ENCODE results near the gene SNX10. TPM values are rescaled to one million over a fixed set of nuclear protein-coding genes. Genes with fewer than 3 reads are reported as not detected.

The SNX10 gene
- total RNA-seq, 2 donors from 2014 or later, result 0.96 to 3.3 TPM

DNA sequence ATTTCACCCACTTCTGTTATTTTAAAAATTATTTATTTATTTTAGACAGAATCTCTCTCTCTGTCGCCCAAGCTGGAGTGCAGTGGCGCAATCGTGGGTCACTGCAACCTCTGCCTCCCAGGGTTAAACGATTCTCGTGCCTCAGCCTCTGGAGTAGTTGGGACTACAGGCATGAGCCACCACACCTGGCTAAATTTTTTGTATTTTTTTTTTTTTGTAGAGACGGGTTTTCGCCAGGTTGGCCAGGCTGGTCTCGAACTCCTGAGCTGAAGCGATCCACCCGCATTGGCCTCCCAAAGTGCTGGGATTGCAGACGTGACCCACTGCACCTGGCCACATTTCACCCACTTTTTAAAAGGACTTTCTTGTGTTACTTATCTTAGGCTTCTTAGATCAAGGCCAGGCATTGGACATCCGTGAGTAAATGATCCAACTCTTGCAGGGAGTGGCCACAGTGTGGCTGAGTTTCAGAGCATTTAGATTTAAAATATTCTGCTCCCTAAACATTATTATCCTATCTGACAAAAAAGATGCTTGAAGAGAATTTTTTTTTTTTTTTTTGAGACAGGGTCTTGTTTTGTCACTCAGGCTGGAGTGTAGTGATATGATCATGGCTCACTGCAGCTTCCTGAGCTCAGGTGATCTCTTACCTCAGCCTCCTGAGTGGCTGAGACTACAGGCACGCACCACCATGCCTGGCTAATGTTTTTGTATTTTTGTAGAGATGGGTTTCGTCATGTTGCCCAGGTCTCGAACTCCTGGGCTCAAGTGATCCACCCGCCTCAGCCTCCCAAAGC lies 14.4 kb downstream of the SNX10 start:
- TF ChIP-seq, protein P1, sequence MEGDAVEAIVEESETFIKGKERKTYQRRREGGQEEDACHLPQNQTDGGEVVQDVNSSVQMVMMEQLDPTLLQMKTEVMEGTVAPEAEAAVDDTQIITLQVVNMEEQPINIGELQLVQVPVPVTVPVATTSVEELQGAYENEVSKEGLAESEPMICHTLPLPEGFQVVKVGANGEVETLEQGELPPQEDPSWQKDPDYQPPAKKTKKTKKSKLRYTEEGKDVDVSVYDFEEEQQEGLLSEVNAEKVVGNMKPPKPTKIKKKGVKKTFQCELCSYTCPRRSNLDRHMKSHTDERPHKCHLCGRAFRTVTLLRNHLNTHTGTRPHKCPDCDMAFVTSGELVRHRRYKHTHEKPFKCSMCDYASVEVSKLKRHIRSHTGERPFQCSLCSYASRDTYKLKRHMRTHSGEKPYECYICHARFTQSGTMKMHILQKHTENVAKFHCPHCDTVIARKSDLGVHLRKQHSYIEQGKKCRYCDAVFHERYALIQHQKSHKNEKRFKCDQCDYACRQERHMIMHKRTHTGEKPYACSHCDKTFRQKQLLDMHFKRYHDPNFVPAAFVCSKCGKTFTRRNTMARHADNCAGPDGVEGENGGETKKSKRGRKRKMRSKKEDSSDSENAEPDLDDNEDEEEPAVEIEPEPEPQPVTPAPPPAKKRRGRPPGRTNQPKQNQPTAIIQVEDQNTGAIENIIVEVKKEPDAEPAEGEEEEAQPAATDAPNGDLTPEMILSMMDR (IDR thresholded peaks at IDR 0.05), result no peak
- Histone ChIP-seq H3K9me3 (no peaks in the 10 kb centered on the region), H3K27ac (no peak overlapping the region), H3K4me1 (no peaks in the 10 kb centered on the region), H3K27me3 (no peaks in the 10 kb centered on the region), H3K36me3 (no peaks in the 10 kb centered on the region), H3K4me3 (no peak overlapping the region)
- no peak for DNase-seq (ENCODE audit: low spot score)

DNA sequence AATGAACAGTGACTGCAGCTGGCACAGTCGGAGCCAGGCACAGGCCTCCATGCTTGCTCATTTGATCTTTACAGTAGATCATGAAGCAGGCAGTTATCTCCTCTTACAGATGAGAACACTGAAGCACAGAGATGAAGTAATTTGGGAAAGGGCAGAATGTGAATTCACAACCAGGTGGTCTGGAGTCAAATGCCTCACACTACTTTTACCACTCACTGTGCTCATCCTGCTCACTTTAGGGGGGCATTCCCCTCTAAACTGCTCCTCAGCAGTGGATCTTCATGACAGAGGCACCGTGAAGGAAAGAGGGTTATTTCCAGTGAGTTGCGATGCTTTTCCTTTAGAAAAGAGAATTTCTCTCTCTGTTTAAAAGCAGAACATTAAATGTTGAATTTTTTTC lies 15.1 kb downstream of the SNX10 start:
- no peak overlapping the region for H3K4me3 ChIP-seq
- H3K36me3 ChIP-seq, result no peaks in the 10 kb centered on the region
- no peak for DNase-seq (ENCODE audit: low spot score)
- no peaks in the 10 kb centered on the region for H3K4me1 ChIP-seq
- TF ChIP-seq, protein P1 (IDR thresholded peaks at IDR 0.05), result no peak
- H3K27ac ChIP-seq, result no peak overlapping the region
- H3K9me3 ChIP-seq, result no peaks in the 10 kb centered on the region
- no peaks in the 10 kb centered on the region for H3K27me3 ChIP-seq

DNA sequence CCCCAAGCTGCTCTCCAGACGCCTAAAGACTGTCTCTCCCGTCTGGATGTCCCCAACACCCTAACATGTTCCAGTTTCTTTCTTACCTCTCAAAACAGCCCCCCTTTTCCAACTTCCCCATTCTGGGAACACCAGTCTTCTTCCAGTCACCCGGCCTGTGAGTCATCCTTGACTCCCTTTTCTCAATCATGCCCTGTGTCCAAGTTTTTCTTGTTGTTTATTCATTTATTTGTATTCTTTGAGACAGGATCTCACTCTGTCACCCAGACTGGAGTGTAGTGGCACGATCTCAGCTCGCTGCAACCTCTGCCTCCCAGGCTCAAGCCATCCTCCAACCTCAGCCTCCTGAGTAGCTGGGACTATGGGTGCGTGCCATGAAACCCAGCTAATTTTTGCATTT lies 15.6 kb downstream of the SNX10 start:
- H3K27ac ChIP-seq, result no peak overlapping the region
- H3K36me3 ChIP-seq, result no peaks in the 10 kb centered on the region
- no peaks in the 10 kb centered on the region for H3K9me3 ChIP-seq
- H3K4me3 ChIP-seq, result no peak overlapping the region
- no peaks in the 10 kb centered on the region for H3K27me3 ChIP-seq
- peak; percentile 71 for DNase-seq (ENCODE audit: low spot score)
- TF ChIP-seq, protein P1 (IDR thresholded peaks at IDR 0.05), result no peak
- no peaks in the 10 kb centered on the region for H3K4me1 ChIP-seq

DNA sequence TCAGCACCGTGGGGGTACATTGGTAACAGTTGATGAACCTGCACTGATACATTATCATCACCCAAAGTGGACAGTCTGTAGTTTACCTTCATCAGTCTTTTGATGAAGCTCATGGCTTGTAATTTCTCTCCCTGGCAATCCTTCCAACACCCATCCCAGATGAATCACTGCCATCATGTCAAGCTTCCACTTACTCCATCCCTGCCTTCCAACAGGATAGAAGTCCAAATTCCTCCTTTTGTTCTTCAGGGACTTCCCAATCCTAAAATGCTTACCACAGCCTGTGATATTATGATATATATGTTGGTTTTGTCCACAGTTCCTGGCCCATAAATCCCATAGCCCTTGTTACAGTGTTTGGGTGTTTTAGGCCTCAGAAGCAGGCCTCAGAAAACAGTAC lies 16.1 kb downstream of the SNX10 start:
- no peak overlapping the region for H3K27ac ChIP-seq

DNA sequence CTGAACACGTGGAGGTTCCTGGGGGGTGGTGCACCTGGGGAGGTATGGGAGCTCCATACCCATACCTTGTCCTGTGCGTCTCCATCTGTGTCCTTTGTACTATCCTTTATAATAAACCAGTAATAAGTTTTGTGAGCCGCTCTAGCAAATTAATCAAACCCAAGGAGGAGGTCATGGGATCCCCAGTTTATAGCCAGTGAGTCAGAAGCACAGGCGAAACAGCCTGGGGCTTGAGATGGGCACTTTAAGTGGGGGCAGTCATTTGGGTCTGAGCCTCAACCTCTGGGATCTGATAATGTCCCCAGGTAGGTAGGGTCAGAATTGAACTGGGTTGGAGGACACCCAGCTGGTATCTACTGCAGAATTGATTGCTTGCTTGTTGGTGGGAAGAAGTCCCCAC lies 16.9 kb downstream of the SNX10 start:
- no peaks in the 10 kb centered on the region for H3K9me3 ChIP-seq
- no peaks in the 10 kb centered on the region for H3K27me3 ChIP-seq
- DNase-seq (ENCODE audit: low spot score), result no peak
- no peak overlapping the region for H3K4me3 ChIP-seq
- no peaks in the 10 kb centered on the region for H3K36me3 ChIP-seq
- no peaks in the 10 kb centered on the region for H3K4me1 ChIP-seq
- no peak overlapping the region for H3K27ac ChIP-seq
- TF ChIP-seq, protein P1 (IDR thresholded peaks at IDR 0.05), result no peak

More for the DNA sequence above, 16.1 kb downstream of the SNX10 start:
- Histone ChIP-seq H3K36me3 (no peaks in the 10 kb centered on the region), H3K27me3 (no peaks in the 10 kb centered on the region), H3K9me3 (no peaks in the 10 kb centered on the region), H3K4me1 (no peaks in the 10 kb centered on the region), H3K4me3 (no peak overlapping the region)
- TF ChIP-seq, protein P1 (IDR thresholded peaks at IDR 0.05), result no peak
- no peak for DNase-seq (ENCODE audit: low spot score)

DNA sequence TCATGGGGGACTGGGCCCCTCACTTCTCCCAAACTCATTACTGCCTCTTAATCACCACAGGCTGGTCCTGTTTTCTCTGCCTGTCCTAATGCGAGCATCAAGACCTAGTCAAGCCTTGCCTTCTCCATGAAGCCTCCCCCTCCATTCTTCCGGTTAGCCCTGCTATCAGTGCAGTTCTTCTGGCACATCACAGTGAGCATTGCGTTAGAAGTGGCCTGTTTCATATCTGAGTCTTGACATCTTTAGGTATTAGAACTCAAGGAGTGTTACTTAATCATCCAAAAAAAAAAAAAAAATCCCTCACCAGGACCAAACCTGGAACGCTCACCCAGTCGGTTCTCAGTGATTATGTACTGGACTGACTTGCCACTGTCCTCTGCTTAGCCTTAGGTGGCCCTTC lies 17.4 kb downstream of the SNX10 start:
- no peaks in the 10 kb centered on the region for H3K9me3 ChIP-seq
- H3K36me3 ChIP-seq, result no peaks in the 10 kb centered on the region
- no peaks in the 10 kb centered on the region for H3K27me3 ChIP-seq
- TF ChIP-seq, protein P1 (IDR thresholded peaks at IDR 0.05), result no peak
- H3K27ac ChIP-seq, result no peak overlapping the region
- H3K4me1 ChIP-seq, result no peaks in the 10 kb centered on the region
- no peak overlapping the region for H3K4me3 ChIP-seq
- DNase-seq (ENCODE audit: low spot score), result no peak

All from right atrium auricular region (tissue), 2 donors.